ENCODE measurements around the gene ADAMTSL2. TPM values are rescaled to one million over a fixed set of nuclear protein-coding genes. Genes with fewer than 3 reads are reported as not detected.

The ADAMTSL2 gene
- total and polyA plus RNA-seq, 2 of the 13 experiments (the other 11 are each of a cell fraction or from before 2014, with no cell fraction given), result 1.9 to 3.8 TPM

- TF ChIP-seq TEF (CRISPR knock-in tag; IDR thresholded peaks at IDR 0.05) (peak; percentile 49; the same call in 1 of the 2 replicates), ZNF142 (CRISPR knock-in tag; IDR thresholded peaks at IDR 0.05) (no peak), ZBTB10 (CRISPR knock-in tag; IDR thresholded peaks at IDR 0.05; ENCODE audit: borderline replicate concordance) (0 out of 2 replicates have a peak, but pooled peaks have one; percentile 31), GABPA (IDR thresholded peaks at IDR 0.05; ENCODE audit: low read depth, low read length) (no peak), GABPA (CRISPR knock-in tag; IDR thresholded peaks at IDR 0.05; ENCODE audit: low read depth) (no peak), HOMEZ (CRISPR knock-in tag; IDR thresholded peaks at IDR 0.05; ENCODE audit: low read depth) (no peak), ASH2L (IDR thresholded peaks at IDR 0.05; ENCODE audit: insufficient read length, low read depth, low read length) (no peak), ZBTB1 (CRISPR knock-in tag; IDR thresholded peaks at IDR 0.05; ENCODE audit: borderline replicate concordance) (no peak), NR2F1 (CRISPR knock-in tag; IDR thresholded peaks at IDR 0.05) (no peak), REXO4 (CRISPR knock-in tag; IDR thresholded peaks at IDR 0.05; ENCODE audit: borderline replicate concordance) (no peak), TAF15 (IDR thresholded peaks at IDR 0.05; ENCODE audit: low read depth, low read length, poor library complexity, severe bottlenecking) (no peak), CCAR2 (optimal IDR thresholded peaks at IDR 0.05; ENCODE audit: low read depth, low read length) (no peak), KLF12 (CRISPR knock-in tag; IDR thresholded peaks at IDR 0.05; ENCODE audit: borderline replicate concordance) (no peak), TRIM24 (CRISPR knock-in tag; IDR thresholded peaks at IDR 0.05) (no peak), FOXK2 (IDR thresholded peaks at IDR 0.05) (no peak), ARNT2 (CRISPR knock-in tag; IDR thresholded peaks at IDR 0.05; ENCODE audit: low read depth) (0 out of 2 replicates have a peak, but pooled peaks have one; percentile 32)
Measured at GRCh38 chr9:133534346-133535291, at the start of gene ADAMTSL2 (continued).
